GM12801 (cell line): ENCODE results near the gene PNPO.

ENCODE experiments used
- CTCF ChIP-seq: IDR thresholded peaks from one replicate; pipeline ENCODE4 v1.5.1; 2011; ENCODE audit warnings: control low read depth; ENCODE audit not compliant: insufficient read length; ENCODE audit errors: extremely low read depth

Gene PNPO

GRCh38 chr17:47924785-47925677 is 16.3 kb upstream of the PNPO start:
- no peak for TF ChIP-seq CTCF

- TF ChIP-seq CTCF, result no peak
Observed at GRCh38 chr17:47925678-47925988, 15.7 kb upstream of the PNPO start.

- TF ChIP-seq CTCF, result no peak
Observed at GRCh38 chr17:47927821-47928400, 13.5 kb upstream of the PNPO start.

- TF ChIP-seq CTCF, result no peak
Observed at GRCh38 chr17:47928415-47928814, 13.0 kb upstream of the PNPO start.

GRCh38 chr17:47929218-47930000 is 12.0 kb upstream of the PNPO start:
- TF ChIP-seq CTCF, result no peak

- no peak for TF ChIP-seq CTCF
Observed at GRCh38 chr17:47931848-47932247, 9.5 kb upstream of the PNPO start.

- TF ChIP-seq CTCF, result no peak
Observed at GRCh38 chr17:47934856-47935255, 6.5 kb upstream of the PNPO start.
